Neuronal stem cell (in vitro differentiated cells): ENCODE data around the gene ZKSCAN3.

Experiments
- DNase-seq: peaks from one replicate; pipeline ENCODE4 v3.0.0-alpha.2; 2013; ENCODE audit warnings: low spot score
- H2AFZ ChIP-seq: one replicate; pipeline ENCODE4 v1.6.1; 2013; ENCODE audit warnings: mild to moderate bottlenecking, low read length, inconsistent platforms
- H2AK5ac ChIP-seq: 2 replicates; pipeline ENCODE4 v1.6.1; 2013; ENCODE audit warnings: low read depth, mild to moderate bottlenecking, inconsistent platforms, low read length, moderate library complexity, mixed read lengths
- H2BK120ac ChIP-seq: 2 replicates; pipeline ENCODE4 v1.6.1; 2013; ENCODE audit warnings: low read depth, mild to moderate bottlenecking, inconsistent platforms, low read length, moderate library complexity, mixed read lengths
- H2BK12ac ChIP-seq: one replicate; pipeline ENCODE4 v1.6.1; 2013; ENCODE audit warnings: low read length, inconsistent platforms
- H2BK15ac ChIP-seq: 2 replicates; pipeline ENCODE4 v1.6.1; 2013; ENCODE audit warnings: mild to moderate bottlenecking, low read length, inconsistent platforms, mixed read lengths
- H2BK5ac ChIP-seq: one replicate; pipeline ENCODE4 v1.6.1; 2013; ENCODE audit warnings: inconsistent platforms, mild to moderate bottlenecking, low read length, moderate library complexity
- H3K14ac ChIP-seq: one replicate; pipeline ENCODE4 v1.6.1; 2013; ENCODE audit warnings: low read length, inconsistent platforms
- H3K18ac ChIP-seq: 2 replicates; pipeline ENCODE4 v1.6.1; 2013; ENCODE audit warnings: low read length, inconsistent platforms
- H3K23ac ChIP-seq: 2 replicates; pipeline ENCODE4 v1.6.1; 2013; ENCODE audit warnings: low read depth, mild to moderate bottlenecking, mixed read lengths, low read length, inconsistent platforms; ENCODE audit not compliant: poor library complexity
- H3K27ac ChIP-seq: replicated peaks from 3 replicates; pipeline ENCODE4 v1.5.1; 2013; ENCODE audit warnings: low read length, inconsistent platforms
- H3K27me3 ChIP-seq, 3 experiments: 2 replicates each; pipeline ENCODE4 v1.6.1; 2013; ENCODE audit warnings: low read length in 3 of 3, mild to moderate bottlenecking in 2 of 3, inconsistent platforms in 1 of 3, low read depth in 1 of 3, mixed read lengths in 1 of 3, moderate library complexity in 1 of 3; ENCODE audit not compliant: control insufficient read depth in 3 of 3, insufficient read depth in 3 of 3
- H3K36me3 ChIP-seq, 2 donors: replicated peaks in 1 of 2; 2 replicates each; pipeline ENCODE4 v1.6.1; 2013; ENCODE audit warnings: low read length in 2 of 2; ENCODE audit not compliant: control insufficient read depth in 2 of 2, insufficient read depth in 2 of 2
- H3K4ac ChIP-seq: 2 replicates; pipeline ENCODE4 v1.6.1; 2013; ENCODE audit warnings: inconsistent platforms, mild to moderate bottlenecking, low read length, moderate library complexity
- H3K4me1 ChIP-seq, 2 donors: 1 replicate in 1 of 2; 2 replicates in 1 of 2; pipeline ENCODE4 v1.6.1; 2013; ENCODE audit warnings: low read length in 2 of 2, low read depth in 1 of 2; ENCODE audit not compliant: control insufficient read depth in 2 of 2, insufficient read depth in 1 of 2
- H3K4me2 ChIP-seq: one replicate; pipeline ENCODE4 v1.6.1; 2013; ENCODE audit warnings: mild to moderate bottlenecking, low read length, inconsistent platforms; ENCODE audit not compliant: insufficient read depth, poor library complexity, severe bottlenecking
- H3K4me3 ChIP-seq, 2 donors: 2 replicates each; pipeline ENCODE4 v1.5.1; 2013; ENCODE audit warnings: low read length in 2 of 2, mild to moderate bottlenecking in 2 of 2, inconsistent platforms in 1 of 2, moderate library complexity in 1 of 2
- H3K79me1 ChIP-seq: one replicate; pipeline ENCODE4 v1.6.1; 2013; ENCODE audit warnings: low read depth, mild to moderate bottlenecking, inconsistent platforms, low read length, moderate library complexity
- H3K9ac ChIP-seq: one replicate; pipeline ENCODE4 v1.6.1; 2013; ENCODE audit warnings: mild to moderate bottlenecking, low read depth, low read length, inconsistent platforms; ENCODE audit not compliant: poor library complexity
- H3K9me3 ChIP-seq, 2 donors: replicated peaks in 1 of 2; 2 replicates each; pipeline versions ENCODE3 to v1.6.1; 2013; ENCODE audit warnings: low read length in 2 of 2, mild to moderate bottlenecking in 2 of 2, inconsistent platforms in 1 of 2, low read depth in 1 of 2, mixed read lengths in 1 of 2, moderate library complexity in 1 of 2; ENCODE audit not compliant: control insufficient read depth in 2 of 2, insufficient read depth in 1 of 2
- H4K8ac ChIP-seq: one replicate; pipeline ENCODE4 v1.6.1; 2013; ENCODE audit warnings: low read depth, mild to moderate bottlenecking, inconsistent platforms, low read length, moderate library complexity
- H4K91ac ChIP-seq: one replicate; pipeline ENCODE4 v1.6.1; 2013; ENCODE audit warnings: low read length, low read depth, mild to moderate bottlenecking, inconsistent platforms; ENCODE audit not compliant: poor library complexity
- WGBS, 2 donors: extraction: QIAGEN DNeasy Blood & Tissue Kit; methylation state at CpG; one replicate each; pipeline ENCODE4 v1.1.7; 2013; ENCODE audit warnings: missing lambda C conversion rate in 2 of 2, mixed read lengths in 1 of 2; ENCODE audit not compliant: insufficient read length in 2 of 2, insufficient replicate concordance in 1 of 2; ENCODE audit errors: extremely low coverage in 2 of 2; 5-methylcytosine and 5-hydroxymethylcytosine counted together

The ZKSCAN3 gene

DNA sequence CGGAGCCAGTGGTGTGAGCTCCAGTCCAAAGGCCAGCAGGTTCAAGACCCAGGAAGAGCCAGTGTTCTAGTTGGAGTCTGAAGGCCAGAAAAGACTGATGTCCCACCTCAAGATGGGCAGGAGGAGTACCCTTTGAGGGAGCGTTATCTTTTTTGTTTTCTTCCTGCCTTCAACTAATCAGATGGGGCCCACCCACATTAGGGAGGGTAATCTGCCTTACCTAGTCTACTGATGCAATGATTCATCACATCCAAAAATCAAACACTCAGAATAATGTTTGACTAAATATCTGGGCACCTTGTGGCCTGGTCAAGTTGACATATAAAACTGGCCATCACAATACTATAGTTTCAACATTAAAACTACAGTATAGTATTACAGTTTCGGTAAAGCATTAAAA lies 19.7 kb downstream of the ZKSCAN3 start:
- Histone ChIP-seq H3K36me3 (peaks cover 15 to 46% of the 10 kb centered on the region in 2 donors), H2BK120ac (no peak overlapping the region), H3K4me3 (no peak overlapping the region), H3K27me3 (no peaks in the 10 kb centered on the region), H3K79me1 (no peaks in the 10 kb centered on the region), H3K14ac (no peak overlapping the region), H3K9me3 (no peaks in the 10 kb centered on the region), H4K8ac (no peak overlapping the region), H4K91ac (no peak overlapping the region), H3K23ac (no peak overlapping the region), H2AFZ (no peak overlapping the region), H2AK5ac (no peak overlapping the region), H3K27ac (no peak overlapping the region), H2BK5ac (no peak overlapping the region), H3K4me2 (no peak overlapping the region), H3K9ac (no peak overlapping the region), H3K18ac (no peak overlapping the region), H2BK15ac (no peak overlapping the region), H3K4me1 (no peaks in the 10 kb centered on the region), H2BK12ac (no peak overlapping the region), H3K4ac (no peak overlapping the region)
- WGBS, 2 donors, result no CpG with 5 or more reads among the region's 3 CpGs
- no peak for DNase-seq

DNA sequence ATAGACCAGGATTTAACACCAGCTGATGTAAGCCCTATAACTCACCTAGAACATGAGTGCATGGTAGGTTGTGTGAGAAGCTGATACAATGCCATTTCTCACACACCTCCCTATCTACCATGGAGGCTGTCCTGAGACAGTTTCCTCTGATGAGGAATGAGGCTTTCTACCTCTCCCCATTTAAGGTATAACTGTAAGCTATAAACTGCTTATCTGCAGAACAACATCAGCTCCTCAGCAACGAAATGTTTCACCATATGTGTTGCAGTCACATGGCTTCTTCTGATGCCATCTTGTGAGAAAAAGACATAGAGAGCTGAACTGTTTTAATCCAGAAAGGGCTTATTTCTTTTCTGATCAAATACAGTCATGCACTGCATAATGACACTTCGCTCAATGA lies 20.7 kb downstream of the ZKSCAN3 start:
- no peaks in the 10 kb centered on the region for H3K9me3 ChIP-seq
- H2AK5ac ChIP-seq, result no peak overlapping the region
- DNase-seq, result no peak
- H3K4me1 ChIP-seq, result no peaks in the 10 kb centered on the region
- no peak overlapping the region for H4K91ac ChIP-seq
- no peaks in the 10 kb centered on the region for H3K27me3 ChIP-seq
- H3K23ac ChIP-seq, result no peak overlapping the region
- WGBS, 2 donors, result no CpG with 5 or more reads among the region's 2 CpGs
- no peak overlapping the region for H2BK12ac ChIP-seq
- no peaks in the 10 kb centered on the region for H3K79me1 ChIP-seq
- no peak overlapping the region for H2AFZ ChIP-seq
- no peak overlapping the region for H3K4me2 ChIP-seq
- no peak overlapping the region for H3K18ac ChIP-seq
- H4K8ac ChIP-seq, result no peak overlapping the region
- no peak overlapping the region for H3K4ac ChIP-seq
- no peak overlapping the region for H3K27ac ChIP-seq
- no peak overlapping the region for H3K9ac ChIP-seq
- H3K14ac ChIP-seq, result no peak overlapping the region
- no peak overlapping the region for H2BK15ac ChIP-seq
- H2BK5ac ChIP-seq, result no peak overlapping the region
- H3K36me3 ChIP-seq, result peaks cover 10 to 46% of the 10 kb centered on the region in 2 donors
- peak overlapping the region in 1 of 2 donors; percentile 33 for H3K4me3 ChIP-seq
- no peak overlapping the region for H2BK120ac ChIP-seq

DNA sequence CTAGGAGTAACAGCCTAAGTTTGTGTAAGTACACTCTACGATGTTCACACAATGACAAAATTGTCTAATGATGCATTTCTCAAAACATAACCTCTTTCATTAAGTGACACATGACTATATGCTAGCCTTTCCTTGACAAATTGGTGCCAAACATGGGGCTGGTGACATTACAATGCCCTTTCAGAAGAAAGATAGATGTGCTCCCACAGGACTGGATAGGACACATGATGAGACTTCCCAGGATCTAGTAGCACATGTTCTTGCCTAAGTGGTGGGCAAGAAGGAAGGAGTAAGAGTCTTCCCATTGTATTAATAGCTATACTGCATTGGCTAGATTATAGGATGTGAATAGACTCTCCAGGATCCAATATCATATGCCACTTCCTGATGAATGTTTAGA lies 21.5 kb downstream of the ZKSCAN3 start:
- DNase-seq, result no peak
- Histone ChIP-seq H3K9me3 (no peaks in the 10 kb centered on the region), H3K14ac (no peak overlapping the region), H2BK5ac (no peak overlapping the region), H2BK12ac (no peak overlapping the region), H3K18ac (no peak overlapping the region), H4K91ac (no peak overlapping the region), H3K27ac (no peak overlapping the region), H3K4me3 (no peak overlapping the region), H3K4ac (no peak overlapping the region), H3K23ac (no peak overlapping the region), H3K27me3 (no peaks in the 10 kb centered on the region), H2BK120ac (no peak overlapping the region), H4K8ac (no peak overlapping the region), H3K4me2 (no peak overlapping the region), H2AFZ (no peak overlapping the region), H3K4me1 (no peaks in the 10 kb centered on the region), H3K79me1 (no peaks in the 10 kb centered on the region), H2AK5ac (no peak overlapping the region), H3K9ac (no peak overlapping the region), H3K36me3 (peaks cover 3 to 46% of the 10 kb centered on the region in 2 donors), H2BK15ac (no peak overlapping the region)
- WGBS, 2 donors, result no CpG with 5 or more reads among the region's 1 CpG

- no peaks in the 10 kb centered on the region for H3K79me1 ChIP-seq
- H2BK5ac ChIP-seq, result no peak overlapping the region
- no peak overlapping the region for H2BK120ac ChIP-seq
- no peak overlapping the region for H3K4me3 ChIP-seq
- H2AFZ ChIP-seq, result no peak overlapping the region
- H3K4me2 ChIP-seq, result no peak overlapping the region
- WGBS, 2 donors, result no CpG with 5 or more reads among the region's 9 CpGs
- peaks cover 3 to 46% of the 10 kb centered on the region in 2 donors for H3K36me3 ChIP-seq
- H3K27me3 ChIP-seq, result no peaks in the 10 kb centered on the region
- H3K14ac ChIP-seq, result no peak overlapping the region
- no peaks in the 10 kb centered on the region for H3K4me1 ChIP-seq
- DNase-seq, result no peak
- no peak overlapping the region for H4K91ac ChIP-seq
- no peak overlapping the region for H2BK12ac ChIP-seq
- H2AK5ac ChIP-seq, result no peak overlapping the region
- no peak overlapping the region for H4K8ac ChIP-seq
- no peak overlapping the region for H2BK15ac ChIP-seq
- H3K18ac ChIP-seq, result no peak overlapping the region
- no peak overlapping the region for H3K9ac ChIP-seq
- no peak overlapping the region for H3K4ac ChIP-seq
- H3K23ac ChIP-seq, result no peak overlapping the region
- H3K9me3 ChIP-seq, result no peaks in the 10 kb centered on the region
- no peak overlapping the region for H3K27ac ChIP-seq
Measured at GRCh38 chr6:28371706-28372451, 22.1 kb downstream of the ZKSCAN3 start.
